ENCODE results near the gene HYAL2. TPM values are rescaled to one million over a fixed set of nuclear protein-coding genes. Genes with fewer than 3 reads are reported as not detected.
A peak's percentile ranks its signal among the peaks of the same experiment; 100 is the strongest.

Gene HYAL2
- total RNA-seq, 6 donors from 2014 or later: 120 to 389 (median 226) TPM

DNA sequence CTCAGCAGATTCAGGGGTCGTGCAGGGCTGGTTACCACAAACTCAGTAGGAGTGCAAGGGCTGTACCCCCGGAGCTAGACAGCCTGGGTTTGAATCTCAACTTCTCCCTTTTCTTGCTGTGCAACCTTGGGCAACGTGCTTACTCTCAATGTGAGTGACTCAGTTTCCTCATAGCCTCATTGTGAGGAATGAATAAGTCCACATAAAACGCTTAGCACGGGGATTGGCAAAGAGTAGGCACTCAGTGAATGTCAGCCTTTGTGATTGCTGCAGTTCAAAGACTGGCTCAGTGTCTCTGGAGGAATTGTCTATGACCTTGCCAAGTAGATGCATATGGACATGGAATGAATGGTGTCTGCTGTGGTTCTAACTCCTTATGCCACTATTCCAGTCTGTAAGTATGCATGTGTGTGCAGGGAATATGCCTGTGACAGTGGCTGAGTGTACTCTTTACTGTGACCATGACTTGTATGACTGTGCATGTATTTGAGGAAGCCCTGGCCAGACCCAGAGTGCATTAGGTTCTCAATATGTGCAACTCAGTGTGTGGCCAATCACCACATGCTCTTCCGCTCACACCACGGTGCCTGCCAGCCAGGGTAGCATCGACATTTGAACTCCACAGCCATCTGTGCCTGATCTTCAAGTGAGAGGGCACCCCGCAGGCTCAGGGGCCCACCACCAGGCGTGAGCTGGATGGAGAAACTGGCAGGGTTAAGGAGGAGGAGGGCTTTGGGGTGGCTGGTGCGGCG, 22.4 kb downstream of the HYAL2 start:
- 44 to 49% methylated on average over 11 to 12 of the region's 12 CpGs for WGBS, 2 donors
- peak overlapping the region in 3 of 4 donors; percentile 55 to 86 (median 64) for H3K4me3 ChIP-seq
- H3K36me3 ChIP-seq: peaks cover 0 to 13% (median 2%) of the 10 kb centered on the region in 4 donors
- ATAC-seq (ENCODE audit: low FRiP score in 2 of 2) (peak; percentile 3 to 34), DNase-seq (peak in 1 of 2 donors; percentile 75)
- TF ChIP-seq EP300 (IDR thresholded peaks at IDR 0.05): no peak
- no peak for TF ChIP-seq POLR2A (IDR thresholded peaks at IDR 0.05)
- TF ChIP-seq, protein P1, sequence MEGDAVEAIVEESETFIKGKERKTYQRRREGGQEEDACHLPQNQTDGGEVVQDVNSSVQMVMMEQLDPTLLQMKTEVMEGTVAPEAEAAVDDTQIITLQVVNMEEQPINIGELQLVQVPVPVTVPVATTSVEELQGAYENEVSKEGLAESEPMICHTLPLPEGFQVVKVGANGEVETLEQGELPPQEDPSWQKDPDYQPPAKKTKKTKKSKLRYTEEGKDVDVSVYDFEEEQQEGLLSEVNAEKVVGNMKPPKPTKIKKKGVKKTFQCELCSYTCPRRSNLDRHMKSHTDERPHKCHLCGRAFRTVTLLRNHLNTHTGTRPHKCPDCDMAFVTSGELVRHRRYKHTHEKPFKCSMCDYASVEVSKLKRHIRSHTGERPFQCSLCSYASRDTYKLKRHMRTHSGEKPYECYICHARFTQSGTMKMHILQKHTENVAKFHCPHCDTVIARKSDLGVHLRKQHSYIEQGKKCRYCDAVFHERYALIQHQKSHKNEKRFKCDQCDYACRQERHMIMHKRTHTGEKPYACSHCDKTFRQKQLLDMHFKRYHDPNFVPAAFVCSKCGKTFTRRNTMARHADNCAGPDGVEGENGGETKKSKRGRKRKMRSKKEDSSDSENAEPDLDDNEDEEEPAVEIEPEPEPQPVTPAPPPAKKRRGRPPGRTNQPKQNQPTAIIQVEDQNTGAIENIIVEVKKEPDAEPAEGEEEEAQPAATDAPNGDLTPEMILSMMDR (IDR thresholded peaks at IDR 0.05): peak in 2 of 6 experiments; percentile 2 to 8
- TF ChIP-seq POLR2AphosphoS5 (IDR thresholded peaks at IDR 0.05): no peak
- no peaks in the 10 kb centered on the region for H3K9me3 ChIP-seq
- peaks cover 41 to 55% (median 52%) of the 10 kb centered on the region in 4 donors for H3K4me1 ChIP-seq
- H3K27me3 ChIP-seq: no peaks in the 10 kb centered on the region
- peak overlapping the region; percentile 85 to 93 (median 92) for H3K27ac ChIP-seq

DNA sequence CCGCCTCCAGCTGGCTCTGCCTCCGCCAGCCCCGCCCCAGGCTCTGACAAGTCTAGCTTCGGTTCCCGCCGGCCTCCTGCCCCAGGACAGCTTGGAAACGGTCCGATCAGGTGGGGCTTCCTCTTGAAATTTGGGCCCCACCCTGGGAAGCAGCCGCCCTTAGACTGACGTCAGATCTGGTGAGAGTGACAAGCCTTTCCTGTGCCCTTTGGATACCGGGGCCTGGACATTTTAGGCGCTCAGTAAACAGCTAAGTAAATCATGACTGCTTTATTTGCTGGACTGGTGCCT, 23.0 kb downstream of the HYAL2 start:
- Histone ChIP-seq H3K36me3 (peaks cover 0 to 13% (median 2%) of the 10 kb centered on the region in 4 donors), H3K9me3 (no peaks in the 10 kb centered on the region), H3K27ac (peak overlapping the region; percentile 85 to 93 (median 92)), H3K4me1 (peaks cover 41 to 55% (median 52%) of the 10 kb centered on the region in 4 donors), H3K4me3 (peak overlapping the region in 3 of 4 donors; percentile 55 to 86 (median 64)), H3K27me3 (no peaks in the 10 kb centered on the region)
- DNase-seq (no peak), ATAC-seq (ENCODE audit: low FRiP score in 2 of 2) (no peak)
- 3% methylated on average over 12 of the region's 12 CpGs; no CpG with 5 or more reads in 1 of the 2 donors for WGBS, 2 donors
- peak; percentile 32 to 60 for TF ChIP-seq POLR2AphosphoS5 (IDR thresholded peaks at IDR 0.05)
- TF ChIP-seq, protein P1 (IDR thresholded peaks at IDR 0.05): no peak
- TF ChIP-seq EP300 (IDR thresholded peaks at IDR 0.05): peak in 3 of 4 donors; percentile 28 to 91 (median 86)
- no peak for TF ChIP-seq POLR2A (IDR thresholded peaks at IDR 0.05)

DNA sequence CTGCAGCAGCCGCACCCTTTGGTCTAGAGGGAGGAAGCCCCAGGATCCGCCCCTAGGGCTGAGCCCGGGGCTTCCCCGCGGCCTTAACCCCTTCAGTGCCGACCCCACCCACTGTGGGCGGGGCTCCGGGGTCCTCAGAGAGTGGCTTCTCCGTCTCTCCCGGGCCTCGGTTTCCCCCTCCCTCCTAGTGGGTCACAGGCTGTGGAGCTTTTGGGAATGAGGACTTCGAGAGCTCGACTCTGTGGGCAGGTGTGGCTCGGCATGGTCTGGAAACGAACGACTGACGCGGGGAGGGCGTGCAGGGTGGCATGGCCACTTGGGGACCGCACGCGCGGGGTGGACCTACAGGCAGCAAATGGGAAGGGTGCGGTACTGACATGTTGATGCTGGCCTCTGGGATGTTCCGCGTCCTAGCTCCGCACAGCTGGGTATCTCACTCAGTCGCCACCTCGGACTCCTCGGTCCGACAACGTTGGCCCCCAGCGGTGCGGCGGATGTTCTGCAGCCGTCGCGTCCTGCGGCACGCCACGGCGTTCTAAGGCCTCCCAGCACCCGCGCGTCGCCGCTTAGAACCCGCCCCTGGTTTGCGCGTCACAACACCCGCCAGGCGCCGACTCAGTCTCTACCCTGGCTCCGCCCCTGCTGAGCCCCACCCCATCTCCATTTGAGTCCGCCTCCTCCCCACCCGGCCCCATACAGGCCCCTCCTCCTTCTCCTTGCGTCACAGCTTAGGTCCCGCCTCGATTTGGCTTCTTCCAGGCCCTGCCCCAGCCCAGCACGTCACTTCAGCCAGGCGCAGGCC, 23.5 kb downstream of the HYAL2 start, which contains the start of the genes HYAL3 and NAA80:
HYAL3 (minus strand) TSS at position 570 of the 802 bp plus-strand sequence. CDS start 3,803 bp downstream, outside the sequence.
NAA80 (minus strand) TSS at position 570 of the 802 bp plus-strand sequence. CDS start 1,942 bp downstream, outside the sequence.
- 1% methylated on average over 22 to 61 of the region's 61 CpGs for WGBS, 2 donors
- peaks cover 41 to 55% (median 52%) of the 10 kb centered on the region in 4 donors for H3K4me1 ChIP-seq

More for the DNA sequence above, 23.5 kb downstream of the HYAL2 start, which contains the start of the genes HYAL3 and NAA80:
- Histone ChIP-seq H3K4me3 (peak within 1 kb of the TSS; percentile 44 to 86 (median 60)), H3K27ac (peak within 1 kb of the TSS; percentile 85 to 94 (median 92)), H3K27me3 (no peaks in the 10 kb centered on the region), H3K36me3 (peaks cover 0 to 13% (median 2%) of the 10 kb centered on the region in 4 donors), H3K9me3 (no peaks in the 10 kb centered on the region)
- peak; percentile 94 to 97 for ATAC-seq (ENCODE audit: low FRiP score in 2 of 2)
- TF ChIP-seq POLR2A (IDR thresholded peaks at IDR 0.05): peak in 3 of 4 donors; percentile 61 to 96 (median 95)
- peak; percentile 86 to 93 for TF ChIP-seq POLR2AphosphoS5 (IDR thresholded peaks at IDR 0.05)
- TF ChIP-seq EP300 (IDR thresholded peaks at IDR 0.05): no peak
- TF ChIP-seq, protein P1 (IDR thresholded peaks at IDR 0.05): peak; percentile 35 to 90 (median 76)
- peak; percentile 98 to 100 for DNase-seq

All from upper lobe of left lung (tissue), 6 donors.